NB4 (cell line): ENCODE measurements around the gene TGFB3.

Experiments
- CTCF ChIP-seq: IDR thresholded peaks from one replicate; pipeline ENCODE4 v1.5.1; 2012; ENCODE audit warnings: low read depth, low read length
- MAX ChIP-seq: IDR thresholded peaks from 2 replicates; pipeline ENCODE4 v1.6.1; 2011; ENCODE audit warnings: low read depth, low read length
- POLR2A ChIP-seq: IDR thresholded peaks from 2 replicates; pipeline ENCODE4 v1.6.1; 2011; ENCODE audit warnings: mild to moderate bottlenecking; ENCODE audit not compliant: insufficient read length; ENCODE audit errors: extremely low read depth

- no peak for TF ChIP-seq CTCF
- TF ChIP-seq POLR2A: no peak
- TF ChIP-seq MAX: no peak
Measured at GRCh38 chr14:76024211-76024907, 42.6 kb upstream of the TGFB3 start.
